Activated naive CD4-positive, alpha-beta T cell treated with anti-CD3 and anti-CD28 coated beads, Interleukin-2, amount 50 U/mL, for 72 hours (primary cell): Measurements from ENCODE around the gene ST6GALNAC3. TPM values are rescaled to one million over a fixed set of nuclear protein-coding genes. Genes with fewer than 3 reads are reported as not detected.

Source experiments
- ATAC-seq, 2 donors: fragments of 150-1000 bp; cut with Tn5 transposase; 2 replicates each; pipeline ENCODE4 v1.10.0; 2021; ENCODE audit warnings: mild to moderate bottlenecking in 2 of 2, moderate library complexity in 2 of 2
- DNase-seq, 2 donors: peaks; one replicate each; pipeline ENCODE4 v3.0.0; 2021 to 2022; ENCODE audit warnings: low spot score in 2 of 2
- H3K27ac Mint-ChIP-seq, 2 donors: one replicate each; pipeline ENCODE4 v1.8.0; 2022; ENCODE audit warnings: mild to moderate bottlenecking in 2 of 2, mixed read lengths in 2 of 2
- H3K36me3 Mint-ChIP-seq, 2 donors: one replicate each; pipeline ENCODE4 v1.8.0; 2022; ENCODE audit warnings: mixed read lengths in 2 of 2
- H3K9me3 Mint-ChIP-seq, 2 donors: one replicate each; pipeline ENCODE4 v1.8.0; 2022; ENCODE audit warnings: mixed read lengths in 2 of 2
- total RNA-seq, 2 donors: library from RNA; stranded (reverse); gene quantifications; one replicate each; pipeline ENCODE4 v1.2.3, GENCODE V29; 2022

Gene ST6GALNAC3
- total RNA-seq, 2 donors from 2014 or later, result 1.4 to 3.8 TPM

DNA sequence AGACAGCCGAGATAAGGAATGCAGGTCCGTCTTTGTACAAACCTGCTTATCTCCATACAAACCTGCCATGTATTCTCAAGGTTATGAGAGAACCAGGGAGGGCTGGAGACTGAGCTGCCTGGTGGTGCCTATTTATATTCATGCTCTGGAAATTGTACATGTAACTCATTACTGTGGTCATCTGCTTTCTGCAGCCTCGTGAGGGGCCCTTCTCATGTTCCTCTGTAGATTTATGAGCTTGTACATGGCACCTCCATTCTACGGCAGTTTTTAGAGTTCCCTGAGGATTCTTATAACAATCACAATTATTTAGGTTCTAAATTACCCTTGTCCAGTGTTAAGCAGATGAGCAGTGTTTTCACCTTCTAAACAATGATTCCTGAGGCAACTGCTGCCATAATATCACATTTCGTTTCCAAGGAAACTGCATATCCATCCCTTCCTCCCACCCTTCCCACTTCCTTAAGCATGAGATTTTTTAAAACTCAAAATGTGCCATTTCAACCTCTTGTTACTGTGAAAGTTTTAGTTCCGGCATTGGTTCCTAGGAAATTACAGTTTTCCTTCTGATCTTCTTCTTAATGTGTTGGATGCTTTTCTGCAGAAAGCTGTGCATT lies 112.1 kb downstream of the ST6GALNAC3 start:
- ATAC-seq, result no peak
- no peaks in the 10 kb centered on the region for H3K36me3 Mint-ChIP-seq
- H3K27ac Mint-ChIP-seq, result no peak overlapping the region

DNA sequence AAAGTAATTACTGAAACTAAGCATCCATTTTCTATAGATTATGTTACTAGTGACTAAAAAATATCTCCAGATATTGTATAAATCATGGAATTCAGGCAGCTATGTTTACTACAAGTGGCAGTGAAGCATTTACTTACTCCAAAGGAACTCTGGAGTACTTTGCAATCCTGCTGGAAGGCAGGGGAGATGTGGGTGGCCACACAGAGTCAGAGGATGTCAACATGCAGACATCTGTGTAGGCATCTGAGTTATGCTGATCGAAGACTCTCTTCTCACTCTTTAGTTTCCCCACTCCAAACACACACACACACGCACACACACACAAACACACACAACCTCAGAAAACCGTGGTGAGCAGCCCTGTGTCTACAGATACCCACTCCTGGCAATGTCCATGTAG lies 112.9 kb downstream of the ST6GALNAC3 start:
- Mint-ChIP-seq H3K27ac (no peak overlapping the region), H3K9me3 (no peaks in the 10 kb centered on the region), H3K36me3 (no peaks in the 10 kb centered on the region)
- ATAC-seq, result no peak
- DNase-seq, result no peak

More for the DNA sequence above, 112.1 kb downstream of the ST6GALNAC3 start:
- DNase-seq, result no peak
- no peaks in the 10 kb centered on the region for H3K9me3 Mint-ChIP-seq

DNA sequence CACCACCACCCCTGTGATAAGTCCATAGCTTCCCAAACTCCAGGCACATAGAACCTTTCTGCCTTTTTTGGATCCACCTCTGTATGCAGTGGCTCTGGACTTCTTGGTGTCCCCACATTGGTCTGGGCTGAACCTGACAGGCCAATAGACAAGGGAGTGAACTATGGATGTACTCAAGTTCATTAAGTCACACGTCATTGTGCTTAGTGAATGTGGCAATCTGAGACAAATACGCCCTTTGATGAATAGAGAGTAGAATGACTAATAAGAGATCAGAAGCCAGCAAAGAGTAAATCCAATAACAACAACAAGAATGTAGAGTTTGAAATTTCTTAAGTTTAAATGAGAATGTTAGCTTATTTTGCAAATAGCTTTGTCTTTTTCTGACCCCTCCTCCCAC lies 114.8 kb downstream of the ST6GALNAC3 start:
- DNase-seq (no peak), ATAC-seq (no peak)
- Mint-ChIP-seq H3K9me3 (no peaks in the 10 kb centered on the region), H3K27ac (no peak overlapping the region), H3K36me3 (no peaks in the 10 kb centered on the region)

DNA sequence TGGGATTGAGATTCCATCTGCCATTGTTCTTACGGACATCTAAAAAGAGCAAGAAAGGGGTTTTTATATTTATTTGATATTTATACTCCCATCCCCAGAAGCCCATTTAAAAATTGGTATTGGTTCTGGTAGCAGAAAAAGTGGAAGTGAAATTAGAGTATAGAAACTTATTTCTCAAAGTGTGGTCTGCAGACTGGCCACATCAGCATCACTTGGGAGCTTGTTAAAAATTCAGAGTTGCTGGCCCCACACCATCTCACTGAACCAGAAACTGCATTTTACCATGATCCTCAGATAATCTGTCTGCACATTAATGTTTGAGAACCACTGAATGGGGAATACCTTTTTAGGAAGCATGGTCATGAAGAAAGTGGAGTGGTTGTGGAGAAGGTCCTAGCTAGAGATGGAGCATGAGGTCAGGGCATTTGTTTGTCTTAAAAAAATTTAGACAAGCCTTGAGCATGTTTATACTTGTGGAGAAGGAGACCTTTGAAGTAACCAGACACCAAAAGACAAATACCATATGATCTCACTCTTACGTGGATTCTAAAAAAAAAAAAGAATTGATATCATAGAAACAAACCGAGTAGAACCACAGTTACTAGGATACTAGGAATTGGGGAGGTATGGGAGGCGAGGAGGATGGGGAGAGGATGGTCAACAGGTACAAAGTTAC lies 116.3 kb downstream of the ST6GALNAC3 start:
- ATAC-seq (no peak), DNase-seq (no peak)
- Mint-ChIP-seq H3K27ac (no peak overlapping the region), H3K36me3 (no peaks in the 10 kb centered on the region), H3K9me3 (no peaks in the 10 kb centered on the region)

DNA sequence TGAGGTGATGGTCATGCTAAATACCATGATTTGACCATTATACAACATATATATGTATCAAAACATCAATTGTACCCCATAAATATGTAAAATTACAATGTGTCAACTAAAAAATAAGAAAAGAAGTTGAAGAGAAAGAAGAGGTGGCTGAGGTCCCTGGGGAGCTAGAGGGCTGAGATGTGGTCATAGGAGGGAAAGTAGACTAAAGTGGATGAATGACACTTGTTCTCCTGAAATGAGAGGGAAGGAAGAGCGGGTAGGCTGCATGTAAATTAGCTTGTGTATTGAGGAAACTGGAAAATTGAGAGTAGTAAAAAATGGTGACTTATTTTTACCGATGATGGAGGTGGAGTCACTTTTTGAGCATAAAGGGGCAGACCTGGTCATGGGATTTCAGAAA lies 117.0 kb downstream of the ST6GALNAC3 start:
- H3K9me3 Mint-ChIP-seq, result no peaks in the 10 kb centered on the region
- H3K27ac Mint-ChIP-seq, result no peak overlapping the region
- ATAC-seq (no peak), DNase-seq (no peak)
- no peaks in the 10 kb centered on the region for H3K36me3 Mint-ChIP-seq

DNA sequence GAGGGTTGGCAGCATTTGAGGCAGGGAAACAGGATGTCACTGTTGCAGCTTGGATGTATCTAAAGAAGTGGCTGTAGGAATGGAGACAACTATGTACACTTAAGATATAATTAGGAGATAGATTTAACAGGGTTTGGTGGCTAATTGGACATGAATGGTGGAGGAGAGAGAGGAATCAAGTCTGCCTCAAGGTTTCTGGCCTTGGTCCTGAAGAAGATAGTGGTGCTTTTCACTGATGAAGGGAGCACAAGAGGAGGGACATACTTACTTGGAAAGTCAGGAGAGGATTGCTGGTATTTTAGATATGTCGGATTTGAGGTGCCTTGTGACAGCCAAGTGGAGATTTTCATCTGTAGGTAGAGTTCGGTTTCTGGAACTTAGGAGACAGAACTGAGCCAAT lies 123.9 kb downstream of the ST6GALNAC3 start:
- peaks cover 4 to 15% of the 10 kb centered on the region in 2 donors for H3K9me3 Mint-ChIP-seq
- no peak for DNase-seq
- no peak for ATAC-seq
- peaks cover 0 to 8% of the 10 kb centered on the region in 2 donors for H3K36me3 Mint-ChIP-seq
- no peak overlapping the region for H3K27ac Mint-ChIP-seq

DNA sequence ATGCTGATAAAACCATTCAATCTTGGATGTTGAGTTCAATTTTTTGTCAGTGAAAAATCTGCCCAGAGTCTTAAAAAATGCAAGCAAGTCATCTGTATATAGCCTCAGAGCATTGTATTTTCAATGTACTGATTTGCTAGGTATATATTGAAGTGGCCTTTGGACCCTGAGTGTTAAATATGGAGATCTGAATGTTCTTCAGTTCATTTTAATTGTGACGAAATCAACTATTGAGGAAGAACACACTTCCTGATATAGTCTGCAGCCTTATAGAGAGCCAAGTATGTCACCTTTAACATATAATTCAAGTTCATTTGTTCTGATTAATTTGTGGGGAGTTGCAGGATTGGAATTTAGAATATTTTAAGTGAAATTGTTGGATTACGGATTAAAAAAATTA lies 128.1 kb downstream of the ST6GALNAC3 start:
- H3K9me3 Mint-ChIP-seq, result peaks cover 4 to 9% of the 10 kb centered on the region in 2 donors
- DNase-seq (no peak), ATAC-seq (no peak)
- peaks cover 0 to 8% of the 10 kb centered on the region in 2 donors for H3K36me3 Mint-ChIP-seq
- H3K27ac Mint-ChIP-seq, result no peak overlapping the region

DNA sequence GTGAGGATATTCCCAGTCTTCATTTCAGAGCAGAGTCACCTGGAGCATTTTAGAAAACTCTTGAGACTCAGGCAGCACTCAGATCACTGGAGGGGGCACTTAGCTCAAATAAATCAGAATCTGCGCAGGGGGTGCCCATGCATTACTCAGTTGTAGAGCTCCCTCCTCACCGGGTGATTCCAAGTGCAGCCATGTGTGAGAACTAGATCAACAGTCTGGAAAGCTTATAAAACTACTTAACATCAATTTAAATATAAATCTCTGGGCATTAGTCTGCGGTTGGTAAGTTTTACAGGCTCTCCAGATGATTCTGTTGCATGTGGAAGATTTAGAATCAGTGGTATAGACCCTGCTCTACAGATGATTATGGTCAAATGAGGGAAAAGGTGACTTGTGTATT lies 128.6 kb downstream of the ST6GALNAC3 start:
- peaks cover 0 to 8% of the 10 kb centered on the region in 2 donors for H3K36me3 Mint-ChIP-seq
- ATAC-seq, result no peak
- no peak overlapping the region for H3K27ac Mint-ChIP-seq
- no peak for DNase-seq
- H3K9me3 Mint-ChIP-seq, result peaks cover 4 to 9% of the 10 kb centered on the region in 2 donors

DNA sequence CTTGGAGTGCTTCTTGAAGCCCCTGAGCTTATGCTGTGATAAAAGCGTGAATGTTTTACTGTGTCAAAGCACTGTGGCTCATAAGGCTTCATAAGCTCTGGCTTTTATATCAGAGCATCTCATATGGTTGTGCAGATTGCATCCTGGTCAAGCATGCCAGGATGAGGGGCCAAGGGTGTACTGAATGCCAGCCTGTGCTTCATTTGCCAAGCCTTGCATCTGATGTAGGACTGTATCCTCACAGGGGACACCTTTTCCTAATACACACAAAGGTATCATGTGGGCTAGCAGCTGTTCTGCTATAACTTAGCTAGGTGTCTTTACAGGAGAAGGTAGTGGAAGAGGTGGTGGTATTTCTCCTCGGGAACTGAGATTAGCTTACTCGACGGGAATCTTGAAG lies 134.7 kb downstream of the ST6GALNAC3 start:
- ATAC-seq (no peak), DNase-seq (no peak)
- Mint-ChIP-seq H3K9me3 (no peaks in the 10 kb centered on the region), H3K36me3 (no peaks in the 10 kb centered on the region), H3K27ac (no peak overlapping the region)

DNA sequence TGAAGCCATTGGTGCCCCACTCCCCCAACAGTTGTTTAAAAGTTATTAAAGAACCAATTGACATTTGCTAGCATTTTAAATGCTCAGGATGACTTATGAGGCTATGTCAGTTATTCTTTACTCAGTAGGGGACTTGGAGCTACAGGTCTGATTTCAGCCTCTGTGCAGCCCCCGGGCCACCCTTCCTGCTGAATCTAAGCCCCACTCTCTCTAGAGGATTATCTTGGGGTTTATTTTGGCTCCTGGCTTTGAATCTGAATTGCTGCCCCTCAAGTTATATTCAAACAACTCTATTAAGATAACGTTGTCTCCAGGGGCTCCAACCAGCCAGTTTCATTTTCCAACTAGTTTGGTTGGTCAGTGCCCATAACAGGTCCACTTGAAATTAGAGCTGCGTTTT lies 135.1 kb downstream of the ST6GALNAC3 start:
- no peak for ATAC-seq
- Mint-ChIP-seq H3K27ac (no peak overlapping the region), H3K9me3 (no peaks in the 10 kb centered on the region), H3K36me3 (no peaks in the 10 kb centered on the region)
- DNase-seq, result no peak

DNA sequence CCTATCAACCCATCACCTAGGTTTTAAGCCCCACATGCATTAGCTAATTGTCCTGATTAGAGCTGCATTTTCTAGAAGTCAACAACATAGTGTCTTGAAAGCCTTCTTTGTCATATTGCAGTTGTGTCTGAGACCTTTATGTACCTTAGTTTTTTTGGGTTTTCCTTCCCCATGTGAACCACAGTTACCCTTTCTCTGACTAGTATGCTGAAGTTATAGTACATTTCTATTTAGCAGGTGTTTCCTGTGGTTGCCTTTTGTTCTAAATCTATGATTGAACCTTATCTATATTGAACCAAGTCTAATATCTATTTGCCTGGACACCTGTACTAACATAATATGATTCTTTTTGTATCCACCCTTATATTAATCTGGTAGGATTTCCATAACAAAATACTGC lies 135.6 kb downstream of the ST6GALNAC3 start:
- no peaks in the 10 kb centered on the region for H3K9me3 Mint-ChIP-seq
- no peak overlapping the region for H3K27ac Mint-ChIP-seq
- no peak for ATAC-seq
- no peak for DNase-seq
- H3K36me3 Mint-ChIP-seq, result no peaks in the 10 kb centered on the region

DNA sequence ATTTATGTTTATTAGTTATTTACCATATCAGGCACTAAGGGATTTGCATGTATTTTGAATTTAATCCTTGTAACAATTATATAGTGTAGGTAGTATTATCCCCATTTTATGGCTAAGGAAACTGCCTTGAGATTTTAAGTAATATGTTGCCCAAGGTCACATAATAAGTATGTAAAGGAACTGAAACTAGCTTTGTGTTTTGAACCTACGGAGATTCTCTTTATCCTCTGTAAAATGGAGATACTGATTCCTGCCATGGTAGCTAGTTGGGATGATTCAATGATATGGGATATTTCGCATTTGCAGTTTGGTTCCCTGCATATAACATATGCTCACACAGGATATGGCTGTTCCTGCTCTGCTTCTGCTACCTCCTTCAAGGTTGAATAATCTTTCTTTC lies 144.3 kb downstream of the ST6GALNAC3 start:
- ATAC-seq (no peak), DNase-seq (no peak)
- no peaks in the 10 kb centered on the region for H3K36me3 Mint-ChIP-seq
- H3K9me3 Mint-ChIP-seq, result peaks cover 0 to 3% of the 10 kb centered on the region in 2 donors
- peak overlapping the region in 1 of 2 donors; percentile 12 for H3K27ac Mint-ChIP-seq

DNA sequence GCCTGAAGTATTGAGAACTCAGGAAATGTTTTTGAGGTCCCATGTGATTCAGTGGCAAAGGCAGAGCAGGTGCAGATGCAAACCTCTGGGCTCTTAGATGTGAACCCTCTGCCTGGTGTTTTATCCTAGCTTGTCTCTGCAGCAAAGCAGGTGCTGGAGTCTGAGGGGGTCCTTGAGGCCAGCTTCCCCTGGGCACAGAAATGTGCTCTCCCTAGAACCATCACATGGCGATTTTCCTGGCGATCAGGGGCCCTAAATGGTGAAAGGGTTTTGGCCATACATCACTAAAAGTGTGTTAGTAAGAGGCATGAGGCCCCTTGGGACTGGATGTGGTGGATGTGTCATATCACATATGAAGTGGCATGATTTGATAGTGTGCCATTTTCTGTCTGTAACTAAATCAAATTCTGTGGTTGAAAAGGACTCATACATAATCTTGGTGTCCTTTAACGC lies 144.8 kb downstream of the ST6GALNAC3 start:
- ATAC-seq (peak; percentile 47 to 95), DNase-seq (no peak)
- Mint-ChIP-seq H3K27ac (peak overlapping the region in 1 of 2 donors; percentile 57), H3K9me3 (peaks cover 0 to 3% of the 10 kb centered on the region in 2 donors), H3K36me3 (no peaks in the 10 kb centered on the region)

DNA sequence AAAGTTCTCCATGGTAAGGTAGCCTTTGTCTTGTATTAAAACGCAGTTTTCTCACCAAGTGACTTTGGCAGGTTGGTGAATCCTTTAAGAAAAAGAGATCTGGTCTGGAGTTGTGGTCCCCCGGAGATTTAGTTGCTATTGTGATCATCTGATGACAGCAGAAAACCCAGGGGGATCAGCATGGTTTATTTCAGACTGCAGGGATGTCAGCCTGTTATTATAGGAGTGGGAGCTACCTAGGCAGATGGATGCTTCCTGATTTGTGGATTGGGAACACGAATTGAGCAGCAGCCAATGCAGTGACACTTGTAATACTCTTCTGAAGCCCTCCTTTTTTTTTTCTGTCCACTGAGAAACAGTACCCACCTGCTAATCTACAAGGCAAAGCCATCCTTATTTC lies 150.2 kb downstream of the ST6GALNAC3 start:
- ATAC-seq, result no peak
- no peak overlapping the region for H3K27ac Mint-ChIP-seq

DNA sequence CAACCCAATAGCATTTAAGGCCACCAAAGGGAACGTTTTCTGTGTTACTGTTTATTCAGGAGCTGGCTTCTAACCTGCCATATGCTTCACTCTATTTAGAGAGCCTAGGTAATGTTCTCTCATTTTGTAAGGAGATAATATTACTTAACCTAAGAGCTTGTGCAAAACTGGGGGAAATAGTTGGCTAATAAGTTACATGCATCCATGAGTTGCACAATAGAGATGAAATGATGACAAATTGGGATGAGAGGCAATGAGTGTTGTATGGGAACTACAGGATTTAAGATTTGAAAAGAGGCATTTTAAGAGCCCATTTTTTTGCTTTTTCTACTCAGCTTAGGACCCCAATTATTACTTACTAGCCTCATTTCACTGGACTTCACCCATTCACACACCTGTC lies 151.0 kb downstream of the ST6GALNAC3 start:
- H3K9me3 Mint-ChIP-seq, result peaks cover 0 to 5% of the 10 kb centered on the region in 2 donors
- no peak overlapping the region for H3K27ac Mint-ChIP-seq
- H3K36me3 Mint-ChIP-seq, result peaks cover 0 to 7% of the 10 kb centered on the region in 2 donors
- DNase-seq (no peak), ATAC-seq (no peak)

More for the DNA sequence above, 150.2 kb downstream of the ST6GALNAC3 start:
- H3K9me3 Mint-ChIP-seq, result peaks cover 0 to 5% of the 10 kb centered on the region in 2 donors
- no peak for DNase-seq
- H3K36me3 Mint-ChIP-seq, result peaks cover 0 to 7% of the 10 kb centered on the region in 2 donors

DNA sequence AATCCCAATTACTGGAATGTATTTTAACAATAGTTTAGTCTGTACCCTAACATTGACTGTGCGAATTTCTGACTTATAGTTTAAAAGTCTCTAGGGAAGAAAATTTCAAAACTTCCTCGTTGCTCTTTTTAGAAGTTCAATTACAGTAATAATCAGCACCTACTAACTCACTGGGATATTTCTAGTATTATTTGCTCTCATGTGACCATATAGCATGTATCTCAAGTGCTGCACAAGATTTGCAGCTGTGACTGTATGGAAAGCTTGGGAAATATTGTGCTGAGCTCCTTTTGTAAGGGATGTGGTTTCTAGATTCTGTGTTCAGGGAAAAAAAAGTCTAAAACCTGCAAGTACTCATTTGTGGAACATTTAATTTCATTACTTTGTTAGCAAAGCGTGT lies 153.1 kb downstream of the ST6GALNAC3 start:
- no peak overlapping the region for H3K27ac Mint-ChIP-seq
- peaks cover 0 to 8% of the 10 kb centered on the region in 2 donors for H3K9me3 Mint-ChIP-seq
- DNase-seq (no peak), ATAC-seq (no peak)
- H3K36me3 Mint-ChIP-seq, result peaks cover 0 to 7% of the 10 kb centered on the region in 2 donors

DNA sequence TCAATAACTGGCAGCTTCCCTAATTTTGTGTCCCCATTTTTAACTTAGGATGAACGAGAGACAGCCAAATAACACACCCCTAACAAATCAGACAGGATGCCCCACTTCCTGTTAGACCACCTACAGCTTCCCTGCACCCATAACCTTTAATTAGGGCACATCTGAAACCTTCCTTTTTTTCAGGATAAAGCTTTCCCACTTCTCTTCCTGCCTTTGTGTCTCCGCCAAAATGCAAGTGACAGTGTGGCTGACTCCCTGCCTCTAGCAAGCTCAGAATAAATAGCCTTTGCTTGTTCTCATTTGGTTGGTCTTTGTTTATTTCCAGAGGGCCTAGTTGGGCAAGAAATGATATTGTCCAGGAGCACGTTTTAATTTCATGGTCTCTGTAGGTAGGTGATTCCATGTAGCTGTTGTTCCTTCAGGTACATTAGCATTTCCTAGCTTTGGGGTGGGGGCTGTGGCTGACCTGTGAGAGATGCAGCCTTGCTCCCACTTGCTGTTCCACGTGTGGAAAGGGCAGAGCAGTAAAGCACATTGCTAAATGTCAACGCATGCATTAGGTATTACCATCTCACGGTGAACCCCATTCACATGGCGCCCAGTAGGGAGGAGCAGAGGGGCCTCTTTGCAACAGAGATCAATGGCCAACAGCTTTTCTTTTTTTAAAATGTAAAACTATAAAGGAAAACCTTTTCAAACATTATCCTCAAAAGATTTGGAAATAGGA lies 154.9 kb downstream of the ST6GALNAC3 start:
- Mint-ChIP-seq H3K36me3 (peaks cover 0 to 7% of the 10 kb centered on the region in 2 donors), H3K27ac (no peak overlapping the region), H3K9me3 (peaks cover 0 to 8% of the 10 kb centered on the region in 2 donors)
- no peak for DNase-seq
- no peak for ATAC-seq
